SK-N-SH treated with all-trans-retinoic acid at 6 μM for 48 hours (cell line): ENCODE results near the gene EID3.

Experiments
- ATAC-seq: fragments of 200-7000 bp; cut with Tn5 transposase; 3 replicates; pipeline ENCODE4 v1.9.1; 2020; ENCODE audit warnings: mild to moderate bottlenecking, moderate library complexity
- ARNTL ChIP-seq: fragments of 450-650 bp; formaldehyde crosslinking; IDR thresholded peaks from 2 replicates; pipeline ENCODE4 v1.5.0; 2020; ENCODE audit warnings: low read depth, mild to moderate bottlenecking, moderate library complexity, borderline replicate concordance
- BACH2 ChIP-seq: fragments of 250-450 bp; sonication (Bioruptor Pico); IDR thresholded peaks from 2 replicates; pipeline ENCODE4 v1.9.0; 2021; ENCODE audit warnings: mild to moderate bottlenecking, borderline replicate concordance
- CREB5 ChIP-seq: fragments of 250-450 bp; sonication (Bioruptor Pico); IDR thresholded peaks from 2 replicates; pipeline ENCODE4 v1.5.1; 2020; ENCODE audit warnings: low read depth, mild to moderate bottlenecking, moderate library complexity
- ESRRG ChIP-seq: fragments of 250-450 bp; sonication (Bioruptor Pico); IDR thresholded peaks from 2 replicates; pipeline ENCODE4 v1.6.1; 2021; ENCODE audit warnings: mild to moderate bottlenecking
- GLIS3 ChIP-seq: fragments of 250-450 bp; sonication (Bioruptor Pico); IDR thresholded peaks from 2 replicates; pipeline ENCODE4 v1.5.0; 2020; ENCODE audit warnings: mild to moderate bottlenecking, moderate library complexity
- ISL1 ChIP-seq: fragments of 250-450 bp; sonication (Bioruptor Pico); IDR thresholded peaks from 2 replicates; pipeline ENCODE4 v2.1.2; 2022; ENCODE audit warnings: mild to moderate bottlenecking, moderate library complexity
- OSR1 ChIP-seq: fragments of 250-450 bp; sonication (Bioruptor Pico); IDR thresholded peaks from 2 replicates; pipeline ENCODE4 v1.8.0; 2022; ENCODE audit warnings: moderate library complexity, mild to moderate bottlenecking, inconsistent platforms
- PPARA ChIP-seq: fragments of 250-450 bp; sonication (Bioruptor Pico); IDR thresholded peaks from 2 replicates; pipeline ENCODE4 v1.5.0; 2020; ENCODE audit warnings: mild to moderate bottlenecking, borderline replicate concordance
- RARB ChIP-seq: fragments of 250-450 bp; sonication (Bioruptor Pico); IDR thresholded peaks from 2 replicates; pipeline ENCODE4 v1.8.0; 2021; ENCODE audit warnings: mild to moderate bottlenecking, moderate library complexity
- TCF4 ChIP-seq: fragments of 250-450 bp; sonication (Bioruptor Pico); IDR thresholded peaks from 2 replicates; pipeline ENCODE4 v1.8.0; 2021; ENCODE audit warnings: mild to moderate bottlenecking, moderate library complexity, borderline replicate concordance
- TOX ChIP-seq: fragments of 250-450 bp; sonication (Bioruptor Pico); IDR thresholded peaks from 2 replicates; pipeline ENCODE4 v1.8.0; 2021; ENCODE audit warnings: mild to moderate bottlenecking, moderate library complexity, borderline replicate concordance
- TSHZ2 ChIP-seq: fragments of 250-450 bp; sonication (Bioruptor Pico); IDR thresholded peaks from 2 replicates; pipeline ENCODE4 v1.5.0; 2020; ENCODE audit warnings: mild to moderate bottlenecking, moderate library complexity
- ZC3H10 ChIP-seq: fragments of 250-450 bp; sonication (Bioruptor Pico); IDR thresholded peaks from 2 replicates; pipeline ENCODE4 v1.5.1; 2021; ENCODE audit warnings: mild to moderate bottlenecking, moderate library complexity
- ZFP3 ChIP-seq: fragments of 250-450 bp; sonication (Bioruptor Pico); IDR thresholded peaks from 2 replicates; pipeline ENCODE4 v1.5.0; 2020; ENCODE audit warnings: mild to moderate bottlenecking, moderate library complexity
- ZFP30 ChIP-seq: fragments of 450-650 bp; formaldehyde crosslinking; IDR thresholded peaks from 2 replicates; pipeline ENCODE4 v1.5.0; 2022; ENCODE audit warnings: mild to moderate bottlenecking, moderate library complexity
- ZNF565 ChIP-seq: fragments of 450-650 bp; formaldehyde crosslinking; conservative IDR thresholded peaks from 2 replicates; pipeline ENCODE4 v1.5.0; 2020; ENCODE audit warnings: low read depth, mild to moderate bottlenecking, moderate library complexity
- ZNF70 ChIP-seq: fragments of 450-650 bp; formaldehyde crosslinking; IDR thresholded peaks from 2 replicates; pipeline ENCODE4 v1.5.0; 2020; ENCODE audit warnings: mild to moderate bottlenecking, moderate library complexity
- ZNF8 ChIP-seq: fragments of 450-650 bp; formaldehyde crosslinking; IDR thresholded peaks from 2 replicates; pipeline ENCODE4 v1.5.0; 2020; ENCODE audit warnings: mild to moderate bottlenecking, moderate library complexity
- TF ChIP-seq, protein P1 (sequence below): fragments of 250-450 bp; sonication (Bioruptor Pico); IDR thresholded peaks from 2 replicates; pipeline ENCODE4 v1.5.1; 2021; ENCODE audit warnings: mild to moderate bottlenecking, moderate library complexity
- TF ChIP-seq, protein P2 (sequence below): fragments of 250-450 bp; sonication (Bioruptor Pico); IDR thresholded peaks from 2 replicates; pipeline ENCODE4 v1.8.0; 2021; ENCODE audit warnings: low read depth, mild to moderate bottlenecking, moderate library complexity, borderline replicate concordance
- TF ChIP-seq, protein P3 (sequence below): fragments of 250-450 bp; sonication (Bioruptor Pico); IDR thresholded peaks from 2 replicates; pipeline ENCODE4 v1.8.0; 2020; ENCODE audit warnings: mild to moderate bottlenecking, moderate library complexity, borderline replicate concordance

The EID3 gene

GRCh38 chr12:104312654-104313053 lies 9.1 kb downstream of the EID3 start:
- no peak for ATAC-seq

GRCh38 chr12:104313568-104314241 lies 10.2 kb downstream of the EID3 start:
- TF ChIP-seq, protein P1, sequence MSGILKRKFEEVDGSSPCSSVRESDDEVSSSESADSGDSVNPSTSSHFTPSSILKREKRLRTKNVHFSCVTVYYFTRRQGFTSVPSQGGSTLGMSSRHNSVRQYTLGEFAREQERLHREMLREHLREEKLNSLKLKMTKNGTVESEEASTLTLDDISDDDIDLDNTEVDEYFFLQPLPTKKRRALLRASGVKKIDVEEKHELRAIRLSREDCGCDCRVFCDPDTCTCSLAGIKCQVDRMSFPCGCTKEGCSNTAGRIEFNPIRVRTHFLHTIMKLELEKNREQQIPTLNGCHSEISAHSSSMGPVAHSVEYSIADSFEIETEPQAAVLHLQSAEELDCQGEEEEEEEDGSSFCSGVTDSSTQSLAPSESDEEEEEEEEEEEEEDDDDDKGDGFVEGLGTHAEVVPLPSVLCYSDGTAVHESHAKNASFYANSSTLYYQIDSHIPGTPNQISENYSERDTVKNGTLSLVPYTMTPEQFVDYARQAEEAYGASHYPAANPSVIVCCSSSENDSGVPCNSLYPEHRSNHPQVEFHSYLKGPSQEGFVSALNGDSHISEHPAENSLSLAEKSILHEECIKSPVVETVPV: no peak
- no peak for TF ChIP-seq ZC3H10 (CRISPR knock-in tag)
- no peak for TF ChIP-seq PPARA
- no peak for TF ChIP-seq ZNF70 (CRISPR knock-in tag)
- TF ChIP-seq ZFP30: no peak
- TF ChIP-seq, protein P2, sequence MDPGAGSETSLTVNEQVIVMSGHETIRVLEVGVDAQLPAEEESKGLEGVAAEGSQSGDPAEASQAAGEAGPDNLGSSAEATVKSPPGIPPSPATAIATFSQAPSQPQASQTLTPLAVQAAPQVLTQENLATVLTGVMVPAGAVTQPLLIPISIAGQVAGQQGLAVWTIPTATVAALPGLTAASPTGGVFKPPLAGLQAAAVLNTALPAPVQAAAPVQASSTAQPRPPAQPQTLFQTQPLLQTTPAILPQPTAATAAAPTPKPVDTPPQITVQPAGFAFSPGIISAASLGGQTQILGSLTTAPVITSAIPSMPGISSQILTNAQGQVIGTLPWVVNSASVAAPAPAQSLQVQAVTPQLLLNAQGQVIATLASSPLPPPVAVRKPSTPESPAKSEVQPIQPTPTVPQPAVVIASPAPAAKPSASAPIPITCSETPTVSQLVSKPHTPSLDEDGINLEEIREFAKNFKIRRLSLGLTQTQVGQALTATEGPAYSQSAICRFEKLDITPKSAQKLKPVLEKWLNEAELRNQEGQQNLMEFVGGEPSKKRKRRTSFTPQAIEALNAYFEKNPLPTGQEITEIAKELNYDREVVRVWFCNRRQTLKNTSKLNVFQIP (CRISPR knock-in tag): no peak
- no peak for TF ChIP-seq RARB (CRISPR knock-in tag)
- no peak for TF ChIP-seq OSR1 (CRISPR knock-in tag)
- no peak for TF ChIP-seq TOX (CRISPR knock-in tag)
- TF ChIP-seq, protein P3, sequence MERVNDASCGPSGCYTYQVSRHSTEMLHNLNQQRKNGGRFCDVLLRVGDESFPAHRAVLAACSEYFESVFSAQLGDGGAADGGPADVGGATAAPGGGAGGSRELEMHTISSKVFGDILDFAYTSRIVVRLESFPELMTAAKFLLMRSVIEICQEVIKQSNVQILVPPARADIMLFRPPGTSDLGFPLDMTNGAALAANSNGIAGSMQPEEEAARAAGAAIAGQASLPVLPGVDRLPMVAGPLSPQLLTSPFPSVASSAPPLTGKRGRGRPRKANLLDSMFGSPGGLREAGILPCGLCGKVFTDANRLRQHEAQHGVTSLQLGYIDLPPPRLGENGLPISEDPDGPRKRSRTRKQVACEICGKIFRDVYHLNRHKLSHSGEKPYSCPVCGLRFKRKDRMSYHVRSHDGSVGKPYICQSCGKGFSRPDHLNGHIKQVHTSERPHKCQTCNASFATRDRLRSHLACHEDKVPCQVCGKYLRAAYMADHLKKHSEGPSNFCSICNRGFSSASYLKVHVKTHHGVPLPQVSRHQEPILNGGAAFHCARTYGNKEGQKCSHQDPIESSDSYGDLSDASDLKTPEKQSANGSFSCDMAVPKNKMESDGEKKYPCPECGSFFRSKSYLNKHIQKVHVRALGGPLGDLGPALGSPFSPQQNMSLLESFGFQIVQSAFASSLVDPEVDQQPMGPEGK (CRISPR knock-in tag): no peak
- TF ChIP-seq GLIS3 (CRISPR knock-in tag): no peak
- no peak for TF ChIP-seq TCF4 (CRISPR knock-in tag)
- no peak for TF ChIP-seq BACH2 (CRISPR knock-in tag)
- TF ChIP-seq ARNTL (CRISPR knock-in tag): no peak
- TF ChIP-seq ZNF8 (CRISPR knock-in tag): no peak
- no peak for TF ChIP-seq CREB5 (CRISPR knock-in tag)
- TF ChIP-seq ZFP3 (CRISPR knock-in tag): no peak
- TF ChIP-seq ZNF565 (CRISPR knock-in tag): no peak
- no peak for TF ChIP-seq ISL1 (CRISPR knock-in tag)
- ATAC-seq: no peak

More at GRCh38 chr12:104312654-104313053, 9.1 kb downstream of the EID3 start:
- TF ChIP-seq TOX (CRISPR knock-in tag) (no peak), GLIS3 (CRISPR knock-in tag) (no peak), ISL1 (CRISPR knock-in tag) (no peak), ARNTL (CRISPR knock-in tag) (no peak), TSHZ2 (CRISPR knock-in tag) (no peak), ESRRG (CRISPR knock-in tag) (no peak), ZFP30 (no peak)
- TF ChIP-seq, protein P1: no peak
